IgD-negative memory B cell (primary cell): Measurements from ENCODE around the gene ALCAM. TPM values are rescaled to one million over a fixed set of nuclear protein-coding genes. Genes with fewer than 3 reads are reported as not detected.

Source experiments
- H3K27ac Mint-ChIP-seq, 3 donors: one replicate each; pipeline ENCODE4 v1.8.0; 2020 to 2022; ENCODE audit warnings: mild to moderate bottlenecking in 3 of 3, mixed read lengths in 3 of 3, moderate library complexity in 1 of 3
- H3K27me3 Mint-ChIP-seq: one replicate; pipeline ENCODE4 v1.8.0; 2021; ENCODE audit warnings: mixed read lengths
- H3K36me3 Mint-ChIP-seq: one replicate; pipeline ENCODE4 v1.8.0; 2020; ENCODE audit warnings: mild to moderate bottlenecking, mixed read lengths
- H3K4me1 Mint-ChIP-seq, 3 donors: one replicate each; pipeline ENCODE4 v1.8.0; 2020 to 2022; ENCODE audit warnings: mixed read lengths in 3 of 3, mild to moderate bottlenecking in 1 of 3
- H3K4me3 Mint-ChIP-seq, 4 donors: one replicate each; pipeline ENCODE4 v1.8.0; 2020 to 2022; ENCODE audit warnings: mild to moderate bottlenecking in 4 of 4, mixed read lengths in 4 of 4, moderate library complexity in 3 of 4
- H3K9me3 Mint-ChIP-seq, 3 donors: one replicate each; pipeline ENCODE4 v1.8.0; 2020 to 2021; ENCODE audit warnings: mixed read lengths in 3 of 3, mild to moderate bottlenecking in 1 of 3
- polyA plus RNA-seq: library from polyadenylated mRNA; unstranded; fragments of 300-500 nt; fragmentation: Illumina TruSeq; gene quantifications from one replicate; pipeline ENCODE4 v1.2.3, GENCODE V29; 2021

ALCAM gene
- polyA plus RNA-seq, 1 donor from 2014 or later = 17.4 TPM

- H3K27ac Mint-ChIP-seq = no peak overlapping the region
- peaks cover 3% of the 10 kb centered on the region for H3K27me3 Mint-ChIP-seq
- H3K4me3 Mint-ChIP-seq = no peak overlapping the region
- no peaks in the 10 kb centered on the region for H3K36me3 Mint-ChIP-seq
- H3K9me3 Mint-ChIP-seq = peaks cover 0 to 2% (median 0%) of the 10 kb centered on the region in 3 donors
- H3K4me1 Mint-ChIP-seq = peaks cover 0 to 3% (median 0%) of the 10 kb centered on the region in 3 donors
Measured at GRCh38 chr3:105618556-105618955, 251.8 kb downstream of the ALCAM start.

GRCh38 chr3:105619651-105620050 lies 252.9 kb downstream of the ALCAM start:
- H3K36me3 Mint-ChIP-seq = no peaks in the 10 kb centered on the region
- H3K27ac Mint-ChIP-seq = no peak overlapping the region
- H3K4me1 Mint-ChIP-seq = peaks cover 0 to 3% (median 0%) of the 10 kb centered on the region in 3 donors
- H3K27me3 Mint-ChIP-seq = peaks cover 3% of the 10 kb centered on the region
- peaks cover 0 to 2% (median 0%) of the 10 kb centered on the region in 3 donors for H3K9me3 Mint-ChIP-seq
- H3K4me3 Mint-ChIP-seq = no peak overlapping the region

GRCh38 chr3:105620236-105620635 lies 253.5 kb downstream of the ALCAM start:
- no peaks in the 10 kb centered on the region for H3K36me3 Mint-ChIP-seq
- peaks cover 0 to 2% (median 0%) of the 10 kb centered on the region in 3 donors for H3K9me3 Mint-ChIP-seq
- no peak overlapping the region for H3K27ac Mint-ChIP-seq
- no peak overlapping the region for H3K4me3 Mint-ChIP-seq
- H3K4me1 Mint-ChIP-seq = peaks cover 0 to 3% (median 0%) of the 10 kb centered on the region in 3 donors
- peaks cover under 1% of the 10 kb centered on the region for H3K27me3 Mint-ChIP-seq

GRCh38 chr3:105622169-105622568 lies 255.5 kb downstream of the ALCAM start:
- Mint-ChIP-seq H3K4me1 (peaks cover 0 to 3% (median 0%) of the 10 kb centered on the region in 3 donors), H3K27ac (no peak overlapping the region), H3K9me3 (peaks cover 0 to 2% (median 0%) of the 10 kb centered on the region in 3 donors), H3K36me3 (no peaks in the 10 kb centered on the region), H3K4me3 (no peak overlapping the region), H3K27me3 (no peaks in the 10 kb centered on the region)
